Activated gamma-delta T cell (primary cell): Measurements from ENCODE around the gene C15orf39.
"Not testable (repeated sequence)": the region's sequence is repeated elsewhere in the genome, so short reads cannot be mapped to it uniquely, and the experiment has no call there.

ENCODE experiments used
- DNase-seq: peaks from one replicate; lab custom pipeline; 2025; lab: John Stamatoyannopoulos, UW
- total RNA-seq, 2 donors: gene quantifications; one replicate each; lab custom pipeline; 2026; lab: John Stamatoyannopoulos, UW

The C15orf39 gene
- 13.4 to 16.4 reads per million in 2 donors for total RNA-seq

- DNase-seq, result peak; percentile 74
These were observed at the start of gene C15orf39 for GRCh38 chr15:75201616-75202250. C15orf39 (plus strand) TSS chr15:75201882; CDS start chr15:75206049, 4,167 bp downstream.

- DNase-seq, result no peak
These were observed 49.2 kb upstream of the C15orf39 start for GRCh38 chr15:75152382-75153079.

DNA sequence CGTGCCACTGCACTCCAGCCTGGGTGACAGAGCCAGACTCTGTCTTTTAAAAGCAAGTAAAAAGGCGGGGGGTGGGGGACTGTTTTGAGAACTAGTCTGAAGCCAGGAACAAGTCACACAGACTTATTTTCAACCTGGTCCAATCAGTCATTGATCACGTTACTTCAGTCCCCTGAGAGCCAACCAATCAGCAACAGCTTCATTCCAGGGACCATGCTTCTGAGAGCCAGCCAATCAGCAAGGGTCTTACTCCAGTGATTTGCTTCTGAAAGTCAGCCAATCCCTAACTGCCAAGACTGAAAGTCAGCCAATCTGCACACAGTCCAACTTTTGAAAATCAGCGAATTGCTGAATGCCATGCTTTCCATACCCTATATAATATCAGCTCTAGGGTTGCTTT, 48.6 kb upstream of the C15orf39 start:
- no peak for DNase-seq

DNA sequence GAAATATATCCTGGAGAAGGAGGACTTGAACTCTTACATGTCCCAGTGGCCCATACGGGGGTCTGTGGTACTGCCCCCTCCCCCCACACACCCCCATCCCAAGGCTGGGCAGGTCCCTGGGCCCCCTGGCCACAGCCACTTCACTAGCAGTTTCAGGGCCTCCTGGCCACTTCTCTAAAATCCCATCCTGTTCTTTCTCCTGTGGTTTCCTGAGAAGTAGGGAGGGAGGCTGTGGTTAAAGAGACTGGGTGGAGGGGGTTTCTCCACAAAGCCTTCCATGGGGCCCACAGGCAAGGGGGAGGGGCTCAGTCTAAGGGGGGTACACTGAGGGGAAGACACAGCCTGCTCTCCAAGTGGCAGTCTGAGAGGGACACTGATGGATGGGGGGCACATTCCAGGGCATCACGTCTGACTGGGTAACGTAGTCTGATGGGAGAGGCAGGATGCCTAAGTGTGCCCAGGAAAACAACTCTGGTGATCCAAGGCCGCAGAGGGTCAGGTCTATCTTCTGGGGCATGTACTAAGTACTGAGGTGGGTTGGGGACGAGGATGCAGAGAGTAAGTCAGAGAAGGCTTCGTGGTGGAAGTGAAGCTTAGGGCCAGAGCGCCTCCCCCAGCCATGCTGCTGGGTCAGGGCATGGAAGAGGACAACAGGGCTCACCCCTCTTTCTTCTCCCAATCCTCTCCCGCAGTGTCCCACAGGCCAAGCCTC, 48.0 kb upstream of the C15orf39 start:
- no peak for DNase-seq

GRCh38 chr15:75154461-75155062, 47.1 kb upstream of the C15orf39 start:
- no peak for DNase-seq

DNA sequence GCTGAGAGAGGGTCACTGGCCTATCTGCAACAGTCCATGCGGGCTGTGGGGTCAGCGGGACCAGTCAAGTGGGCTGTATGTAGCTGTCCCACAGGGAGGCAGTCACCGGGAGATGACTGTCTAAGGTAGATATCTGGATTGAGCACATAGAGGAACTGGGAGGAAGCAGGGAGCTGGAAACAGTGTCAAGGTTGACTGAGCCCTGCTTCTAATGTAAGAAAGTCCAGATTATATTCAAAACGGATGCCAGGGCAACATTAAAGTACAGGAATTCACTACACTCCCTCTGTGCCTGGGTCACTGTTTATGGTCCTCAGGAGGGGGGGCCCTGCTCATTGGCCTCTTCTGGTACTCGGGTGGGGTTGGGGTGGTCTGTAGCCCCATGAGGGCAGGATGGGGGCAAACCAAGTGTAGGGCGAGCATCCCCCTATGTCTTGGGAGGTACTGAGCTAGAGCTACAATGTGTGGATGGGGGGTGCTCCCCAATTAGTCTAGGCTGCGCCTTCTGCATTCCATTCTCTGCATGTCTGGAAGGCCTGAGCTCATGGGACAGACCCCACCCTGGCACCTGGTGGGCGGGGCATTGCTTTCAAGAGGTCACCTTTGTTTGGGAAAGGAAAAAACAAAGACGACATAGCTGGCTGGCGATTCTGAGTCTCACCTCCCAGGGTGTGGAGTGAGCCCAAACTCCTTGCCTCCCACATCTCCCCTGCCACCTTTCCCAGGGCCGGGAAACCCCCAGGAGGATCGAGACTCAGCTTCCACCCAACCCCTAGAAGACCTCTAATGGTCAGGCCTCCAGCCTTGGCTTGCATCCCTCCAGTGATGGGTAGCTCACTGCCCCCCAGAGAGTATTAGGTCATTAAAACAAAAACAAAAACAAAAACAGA, 45.1 kb upstream of the C15orf39 start:
- no peak for DNase-seq

GRCh38 chr15:75158402-75158801, 43.3 kb upstream of the C15orf39 start:
- DNase-seq, result no peak

DNA sequence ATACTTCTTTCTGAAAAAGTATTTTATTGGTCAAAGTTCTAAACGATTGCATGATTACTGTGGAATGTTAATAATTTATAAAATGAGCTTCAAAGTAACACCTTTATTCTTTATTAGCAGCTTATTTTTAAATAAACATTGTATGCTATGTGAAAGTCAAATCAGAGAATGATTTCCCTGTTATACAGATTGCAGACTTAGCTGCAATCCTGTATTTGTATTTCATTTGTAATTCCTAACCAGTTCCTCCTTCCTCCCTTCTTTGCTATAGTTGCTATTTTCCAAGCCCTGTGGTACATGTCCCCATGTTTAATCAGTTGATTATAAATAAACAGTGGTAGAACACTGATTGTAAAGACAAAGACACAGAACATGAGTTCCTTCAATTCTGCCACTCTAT, 42.4 kb upstream of the C15orf39 start:
- no peak for DNase-seq

DNA sequence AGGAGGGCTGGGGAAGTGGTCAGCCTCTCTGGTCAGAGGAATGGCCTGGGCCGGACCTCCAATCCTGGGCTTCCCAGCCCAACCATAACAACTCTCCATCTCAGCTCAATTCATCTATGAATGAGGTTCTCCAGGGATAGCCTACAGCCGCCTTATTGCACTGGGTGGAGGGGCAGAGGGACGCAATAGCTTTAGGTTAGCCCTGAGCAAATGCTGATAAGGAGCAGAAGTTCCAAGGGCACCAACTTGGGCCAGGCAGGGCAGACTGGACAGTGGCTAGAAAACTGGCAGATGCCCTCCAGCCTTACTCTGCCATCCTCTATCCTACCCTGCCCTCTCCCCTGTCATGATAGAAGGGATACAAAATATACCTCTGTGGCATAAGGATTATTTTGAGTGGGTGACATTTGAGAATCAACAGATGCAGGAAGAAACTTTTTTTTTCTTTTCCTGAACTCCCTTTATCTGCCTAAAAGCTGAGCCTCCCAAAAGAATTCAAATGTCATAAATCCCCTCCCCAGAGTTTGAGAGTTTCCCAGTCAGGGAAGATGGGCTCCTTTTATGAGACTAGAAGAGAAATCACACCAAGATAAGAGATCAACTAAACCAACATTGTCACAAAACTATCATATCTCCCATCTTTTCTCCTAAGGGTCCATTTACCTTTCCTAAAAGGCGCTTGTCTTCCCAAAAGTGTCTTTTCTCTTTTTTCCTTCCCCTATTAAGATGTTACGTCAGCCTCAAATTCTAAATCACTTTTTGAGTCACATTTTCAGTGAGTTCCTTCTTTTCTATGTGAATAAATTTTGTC, 40.4 kb upstream of the C15orf39 start:
- no peak for DNase-seq

DNA sequence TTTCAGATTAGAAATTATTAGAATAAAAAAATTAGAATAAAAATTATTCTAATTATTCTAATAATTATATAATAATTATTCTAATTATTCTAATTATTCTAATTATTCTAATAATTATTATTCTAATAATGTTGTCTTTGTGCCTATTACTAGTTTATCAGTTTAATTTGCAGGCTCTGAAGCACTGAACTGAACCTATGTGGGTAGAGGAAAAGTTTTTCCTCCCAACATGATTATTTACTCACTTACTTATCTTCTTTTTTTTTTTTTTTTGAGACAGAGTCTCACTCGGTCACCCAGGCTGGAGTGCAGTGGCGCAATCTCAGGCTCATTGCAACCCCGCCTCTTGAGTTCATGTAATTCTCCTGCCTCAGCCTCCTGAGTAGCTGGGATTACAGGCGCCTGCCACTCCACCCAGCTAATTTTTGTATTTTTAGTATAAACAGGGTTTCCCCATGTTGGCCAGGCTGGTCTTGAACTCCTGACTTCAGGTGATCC, 39.7 kb upstream of the C15orf39 start:
- DNase-seq, result no peak

DNA sequence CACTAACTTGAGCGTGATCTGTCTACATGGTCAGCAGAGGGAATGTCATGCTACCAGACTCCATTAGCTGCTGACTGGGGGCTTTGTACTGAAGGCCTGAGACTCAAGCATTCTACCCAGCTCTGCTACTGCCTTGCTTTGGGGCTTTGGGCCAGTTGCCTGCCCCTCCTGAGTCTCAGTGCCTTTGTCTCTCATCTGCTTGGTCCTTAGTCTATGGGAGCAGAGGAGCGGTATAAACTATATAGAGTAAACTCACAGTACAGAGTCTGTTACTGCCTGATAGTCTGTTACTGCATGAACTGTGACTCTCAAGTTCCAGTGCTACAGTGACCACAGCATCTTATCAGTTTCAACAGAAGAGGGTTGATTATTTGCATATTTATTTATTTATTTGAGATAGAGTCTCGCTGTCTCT, 38.5 kb upstream of the C15orf39 start:
- no peak for DNase-seq

DNA sequence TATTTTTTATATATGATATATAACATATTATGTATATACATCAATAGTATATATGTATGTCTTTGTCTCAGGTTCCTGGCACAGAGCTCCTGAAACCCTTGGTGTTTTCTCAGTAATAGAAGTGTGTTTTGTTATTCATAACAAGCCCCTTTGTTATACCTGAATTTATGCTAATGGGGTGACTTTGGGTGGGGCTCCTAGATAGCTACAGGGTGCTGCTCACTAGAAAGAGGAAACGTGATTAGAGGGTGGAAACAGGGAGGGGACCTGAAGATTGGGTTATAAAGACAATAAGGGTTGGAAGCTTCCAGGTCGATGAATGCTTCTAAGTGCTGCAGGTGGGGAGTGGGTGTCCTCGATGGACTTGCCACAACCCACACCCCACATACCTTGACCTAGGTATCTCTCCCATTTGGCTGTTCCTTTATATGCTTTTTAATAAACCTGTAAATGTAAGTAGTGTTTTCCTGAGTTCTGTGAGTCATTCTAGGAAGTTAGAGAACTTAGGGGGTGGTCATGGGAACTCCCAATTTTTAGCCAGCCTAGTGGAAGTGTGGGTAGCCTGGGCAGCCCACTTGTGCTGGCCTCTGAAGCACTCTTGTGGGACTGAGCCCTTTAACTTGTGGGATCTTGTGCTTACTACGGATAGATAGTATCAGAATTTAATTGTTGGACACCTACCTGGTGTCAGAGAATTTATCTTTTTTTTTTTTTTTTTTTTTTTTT, 36.9 kb upstream of the C15orf39 start:
- no peak for DNase-seq

GRCh38 chr15:75166489-75167063, 35.1 kb upstream of the C15orf39 start:
- not testable (repeated sequence) for DNase-seq

DNA sequence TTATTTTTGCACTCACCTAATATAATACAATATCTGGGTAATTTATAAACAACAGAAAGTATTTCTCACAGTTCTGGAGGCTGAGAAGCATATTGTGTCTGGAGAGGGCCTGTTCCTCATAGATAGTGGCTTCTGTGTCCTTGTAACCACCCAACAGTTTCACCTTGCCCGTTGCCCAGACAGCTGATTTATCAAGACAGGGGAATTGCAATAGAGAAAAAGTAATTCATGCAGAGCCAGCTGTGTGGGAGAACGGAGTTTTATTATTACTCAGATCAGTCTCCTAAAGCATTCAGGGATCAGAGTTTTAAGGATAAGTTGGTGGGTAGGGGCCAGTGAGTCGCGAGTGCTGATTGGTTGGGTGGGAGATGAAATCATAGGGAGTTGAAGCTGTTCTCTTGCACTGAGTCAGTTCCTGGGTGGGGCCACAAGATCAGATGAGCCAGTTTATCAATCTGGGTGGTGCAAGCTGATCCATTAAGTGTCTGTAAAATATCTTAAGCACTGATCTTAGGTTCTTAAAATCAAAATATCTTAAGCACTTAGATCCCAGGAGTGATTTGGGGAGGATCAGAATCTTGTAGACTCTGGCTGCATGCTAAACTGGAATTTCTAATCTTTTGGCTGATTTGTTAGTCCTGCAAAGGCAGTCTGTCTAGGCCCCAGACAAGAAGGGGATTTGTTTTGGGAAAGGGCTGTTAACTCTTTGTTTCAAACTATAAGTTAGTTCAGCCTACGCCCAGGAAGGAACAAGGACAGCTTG, 33.9 kb upstream of the C15orf39 start:
- no peak for DNase-seq

DNA sequence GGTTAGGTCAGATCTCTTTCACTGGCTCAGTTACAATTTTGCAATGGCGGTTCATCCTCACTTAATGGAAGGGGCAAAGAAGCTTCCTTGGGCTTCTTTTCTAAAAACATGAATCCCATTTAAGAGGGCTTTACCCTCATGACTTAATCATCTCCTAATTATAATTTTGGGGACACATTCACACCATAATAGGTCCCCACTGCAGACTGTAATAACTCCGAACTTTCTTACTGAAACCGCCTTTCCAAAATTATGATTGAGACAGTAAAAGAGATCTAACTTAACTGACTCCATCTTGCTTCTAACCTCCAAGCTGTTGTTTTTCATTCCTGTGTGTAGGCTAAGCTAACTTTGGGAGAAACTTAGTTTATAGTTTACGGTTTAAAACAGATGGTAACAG, 33.3 kb upstream of the C15orf39 start:
- DNase-seq, result no peak

GRCh38 chr15:75170203-75170602, 31.5 kb upstream of the C15orf39 start:
- no peak for DNase-seq

GRCh38 chr15:75170711-75171341, 30.9 kb upstream of the C15orf39 start:
- no peak for DNase-seq

DNA sequence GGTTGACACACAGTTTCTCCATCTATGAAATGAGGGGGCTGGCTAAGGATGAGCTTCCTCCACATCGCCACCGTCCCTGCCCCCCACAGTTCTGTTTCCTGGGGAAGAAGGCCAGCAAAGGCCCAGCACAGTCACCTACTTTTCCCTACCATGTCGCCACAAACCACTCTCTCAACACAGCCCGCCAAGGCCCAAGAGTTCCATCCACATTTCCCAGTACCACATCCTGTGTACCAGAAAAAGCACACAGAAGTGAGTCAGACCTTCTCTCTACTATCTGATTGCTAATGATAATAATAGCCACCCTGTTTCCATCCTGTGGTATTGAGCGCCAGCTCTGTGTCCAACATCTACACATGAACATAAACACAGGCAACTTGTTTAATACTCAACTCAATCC, 30.3 kb upstream of the C15orf39 start:
- DNase-seq, result no peak
